Tibial nerve (tissue), 4 donors: ENCODE measurements around the gene RABEPK. TPM values are rescaled to one million over a fixed set of nuclear protein-coding genes. Genes with fewer than 3 reads are reported as not detected.
"Not testable (repeated sequence)": the region's sequence is repeated elsewhere in the genome, so short reads cannot be mapped to it uniquely, and the experiment has no call there.

Experiments
- DNase-seq, 2 donors: peaks; one replicate each; pipeline ENCODE4 v3.0.0-alpha.2; 2019; ENCODE audit warnings: low spot score in 2 of 2
- H3K27ac ChIP-seq, 4 donors: fragments of 200-600 bp; sonication (generic) in 3 of 4; one replicate each; pipeline ENCODE4 v1.5.1; 2017 to 2019; ENCODE audit warnings: mild to moderate bottlenecking in 1 of 4
- H3K27me3 ChIP-seq, 2 donors: fragments of 200-600 bp; sonication (generic) in 1 of 2; one replicate each; pipeline versions ENCODE4 v1.5.1 to v1.6.0; 2017 to 2019
- H3K36me3 ChIP-seq, 3 donors: fragments of 200-600 bp; sonication (generic); one replicate each; pipeline ENCODE4 v1.5.1; 2018 to 2019
- H3K4me1 ChIP-seq, 4 donors: fragments of 200-600 bp; sonication (generic) in 3 of 4; one replicate each; pipeline ENCODE4 v1.5.1; 2017 to 2019
- H3K4me3 ChIP-seq, 4 donors: fragments of 200-600 bp; sonication (generic) in 3 of 4; one replicate each; pipeline ENCODE4 v1.5.1; 2017 to 2019; ENCODE audit warnings: mild to moderate bottlenecking in 1 of 4, moderate library complexity in 1 of 4
- H3K9me3 ChIP-seq, 4 donors: fragments of 200-600 bp; sonication (generic) in 3 of 4; one replicate each; pipeline ENCODE4 v1.5.1; 2017 to 2019
- EP300 ChIP-seq, 2 donors: sonication (generic); formaldehyde crosslinking; IDR thresholded peaks; one replicate each; pipeline ENCODE4 v1.6.1; 2017; ENCODE audit warnings: antibody characterized with exemption in 2 of 2, mild to moderate bottlenecking in 1 of 2
- POLR2A ChIP-seq, 2 donors: fragments of 450-650 bp; IDR thresholded peaks; one replicate each; pipeline ENCODE4 v1.6.1; 2017; ENCODE audit warnings: antibody characterized with exemption in 2 of 2, mild to moderate bottlenecking in 2 of 2, moderate library complexity in 2 of 2
- WGBS, 2 donors: methylation state at CpG; one replicate each; pipeline ENCODE4 v1.1.5; 2018; 5-methylcytosine and 5-hydroxymethylcytosine counted together
- total RNA-seq, 4 donors: library from RNA; depleted of rRNA; stranded (reverse); fragments of >200 nt; gene quantifications; one replicate each; pipeline ENCODE4 v1.1.0, GENCODE V29; 2016
- TF ChIP-seq, protein P1 (sequence below), 5 experiments: fragments of 200-600 bp in 3 of 5; fragments of 450-650 bp in 2 of 5; sonication (generic) in 3 of 5; IDR thresholded peaks; one replicate each; pipeline ENCODE4 v1.5.1; 2016 to 2019; ENCODE audit warnings: antibody characterized with exemption in 5 of 5, mild to moderate bottlenecking in 3 of 5, moderate library complexity in 2 of 5

Gene RABEPK
- total RNA-seq, 4 donors from 2014 or later, result 10.7 to 25.5 (median 17.2) TPM

DNA sequence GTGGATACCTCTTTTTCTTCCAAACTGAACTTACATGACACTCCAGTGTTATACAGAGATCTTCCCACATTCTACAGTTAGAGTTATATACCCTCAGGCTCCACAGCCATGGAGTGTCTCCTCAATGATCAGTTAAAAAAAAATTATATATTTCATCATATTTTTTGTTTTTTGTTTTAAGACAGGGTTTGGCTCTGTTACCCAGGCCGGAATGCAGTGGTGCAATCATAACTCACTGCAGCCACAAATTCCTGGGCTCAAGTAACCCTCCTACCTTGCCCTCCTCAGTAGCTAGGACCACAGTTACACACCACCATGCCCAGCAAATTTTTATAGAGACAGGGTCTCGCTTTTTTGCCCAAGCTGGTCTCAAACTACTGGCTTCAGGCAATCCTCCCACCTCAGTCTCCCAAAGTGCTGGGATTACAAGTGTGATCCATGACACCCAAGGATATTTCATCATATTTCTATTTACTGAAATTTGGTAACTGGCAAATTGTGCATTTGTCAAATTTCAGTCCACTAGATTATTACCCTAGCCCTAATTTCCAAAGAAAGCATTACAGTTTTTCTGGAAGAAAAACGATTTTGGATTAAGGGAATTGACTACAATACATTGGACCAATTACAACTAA is 38.9 kb upstream of the RABEPK start:
- DNase-seq, result peak in 1 of 2 donors; percentile 33
- Histone ChIP-seq H3K4me1 (peaks cover 0 to 19% (median 4%) of the 10 kb centered on the region in 4 donors), H3K36me3 (peaks cover 0 to 28% (median 0%) of the 10 kb centered on the region in 3 donors), H3K27ac (peak overlapping the region in 2 of 4 donors; percentile 72), H3K9me3 (no peaks in the 10 kb centered on the region), H3K27me3 (no peaks in the 10 kb centered on the region), H3K4me3 (no peak overlapping the region)
- TF ChIP-seq POLR2A (IDR thresholded peaks at IDR 0.05) (no peak), EP300 (IDR thresholded peaks at IDR 0.05) (peak in 1 of 2 donors; percentile 53)
- WGBS, 2 donors, result 60 to 64% methylated on average over 3 of the region's 3 CpGs

DNA sequence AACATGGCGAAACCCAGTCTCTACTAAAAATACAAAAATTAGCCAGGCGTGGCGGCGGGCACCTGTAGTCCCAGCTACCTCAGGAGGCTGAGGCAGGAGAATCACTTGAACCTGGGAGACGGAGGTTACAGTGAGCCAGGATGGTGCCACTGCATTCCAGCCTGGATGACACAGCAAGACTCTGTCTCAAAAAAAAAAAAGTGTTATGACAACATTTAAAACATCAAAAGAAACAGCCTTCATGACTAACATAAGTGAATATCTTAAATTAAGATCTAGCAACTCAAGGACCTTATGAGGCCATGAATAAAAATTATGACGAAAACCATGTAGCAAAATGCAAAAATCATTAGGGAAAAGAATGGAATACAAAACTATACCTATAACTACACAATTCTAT is 37.5 kb upstream of the RABEPK start:
- WGBS, 2 donors, result 92 to 95% methylated on average over 6 of the region's 6 CpGs
- not testable (repeated sequence) for H3K27me3 ChIP-seq, DNase-seq, H3K9me3 ChIP-seq, H3K27ac ChIP-seq, H3K4me3 ChIP-seq
- H3K36me3 ChIP-seq, result peaks cover 0 to 24% (median 0%) of the 10 kb centered on the region in 3 donors
- H3K4me1 ChIP-seq, result peaks cover 0 to 24% (median 4%) of the 10 kb centered on the region in 4 donors

DNA sequence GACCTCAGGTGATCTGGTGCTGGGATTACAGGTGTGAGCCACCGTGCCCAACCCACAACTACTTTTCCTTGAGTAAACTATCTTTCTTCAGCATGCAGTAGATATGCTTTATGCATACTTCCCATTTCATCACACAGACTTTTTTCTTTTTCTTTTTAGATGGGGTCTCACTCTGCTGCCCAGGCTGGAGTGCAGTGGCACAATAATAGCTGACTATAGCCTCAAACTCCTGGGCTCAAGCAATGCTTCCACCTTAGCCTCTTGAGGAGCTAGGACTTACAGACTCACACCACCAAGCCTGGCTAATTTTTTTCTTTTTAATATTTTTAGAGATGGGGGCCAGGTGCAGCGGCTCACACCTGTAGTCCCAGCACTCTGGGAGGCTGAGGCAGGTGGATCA is 33.6 kb upstream of the RABEPK start:
- 93 to 97% methylated on average over 2 of the region's 2 CpGs for WGBS, 2 donors
- H3K27ac ChIP-seq, result no peak overlapping the region
- H3K27me3 ChIP-seq, result no peaks in the 10 kb centered on the region
- H3K36me3 ChIP-seq, result peaks cover 0 to 41% (median 3%) of the 10 kb centered on the region in 3 donors
- H3K9me3 ChIP-seq, result no peaks in the 10 kb centered on the region
- peaks cover 0 to 13% (median 0%) of the 10 kb centered on the region in 4 donors for H3K4me1 ChIP-seq
- DNase-seq, result no peak
- H3K4me3 ChIP-seq, result no peak overlapping the region
- no peak for TF ChIP-seq EP300 (IDR thresholded peaks at IDR 0.05)
- no peak for TF ChIP-seq POLR2A (IDR thresholded peaks at IDR 0.05)
- TF ChIP-seq, protein P1, sequence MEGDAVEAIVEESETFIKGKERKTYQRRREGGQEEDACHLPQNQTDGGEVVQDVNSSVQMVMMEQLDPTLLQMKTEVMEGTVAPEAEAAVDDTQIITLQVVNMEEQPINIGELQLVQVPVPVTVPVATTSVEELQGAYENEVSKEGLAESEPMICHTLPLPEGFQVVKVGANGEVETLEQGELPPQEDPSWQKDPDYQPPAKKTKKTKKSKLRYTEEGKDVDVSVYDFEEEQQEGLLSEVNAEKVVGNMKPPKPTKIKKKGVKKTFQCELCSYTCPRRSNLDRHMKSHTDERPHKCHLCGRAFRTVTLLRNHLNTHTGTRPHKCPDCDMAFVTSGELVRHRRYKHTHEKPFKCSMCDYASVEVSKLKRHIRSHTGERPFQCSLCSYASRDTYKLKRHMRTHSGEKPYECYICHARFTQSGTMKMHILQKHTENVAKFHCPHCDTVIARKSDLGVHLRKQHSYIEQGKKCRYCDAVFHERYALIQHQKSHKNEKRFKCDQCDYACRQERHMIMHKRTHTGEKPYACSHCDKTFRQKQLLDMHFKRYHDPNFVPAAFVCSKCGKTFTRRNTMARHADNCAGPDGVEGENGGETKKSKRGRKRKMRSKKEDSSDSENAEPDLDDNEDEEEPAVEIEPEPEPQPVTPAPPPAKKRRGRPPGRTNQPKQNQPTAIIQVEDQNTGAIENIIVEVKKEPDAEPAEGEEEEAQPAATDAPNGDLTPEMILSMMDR (IDR thresholded peaks at IDR 0.05), result no peak

DNA sequence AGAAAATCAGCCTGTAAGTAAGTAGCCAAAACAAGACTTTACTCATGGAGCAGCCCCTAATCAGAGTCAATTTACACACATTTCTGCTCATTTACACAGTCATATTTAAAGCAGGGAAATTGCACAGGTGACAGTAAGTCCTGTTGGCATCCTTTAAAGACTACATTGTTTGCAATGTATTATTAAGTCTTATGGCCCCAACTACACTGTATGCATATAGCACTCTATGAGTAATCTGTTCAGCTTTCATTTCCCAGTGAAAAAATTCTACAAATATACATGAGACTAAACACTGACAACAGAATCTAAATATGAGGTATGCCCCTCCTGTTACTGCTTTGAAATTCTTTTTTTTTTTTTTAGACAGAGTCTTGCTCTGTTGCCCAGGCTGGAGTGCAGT is 30.4 kb upstream of the RABEPK start:
- DNase-seq, result no peak
- Histone ChIP-seq H3K9me3 (no peaks in the 10 kb centered on the region), H3K4me1 (peaks cover 0 to 36% (median 10%) of the 10 kb centered on the region in 4 donors), H3K27ac (no peak overlapping the region), H3K36me3 (peaks cover 0 to 36% (median 3%) of the 10 kb centered on the region in 3 donors), H3K4me3 (no peak overlapping the region), H3K27me3 (no peaks in the 10 kb centered on the region)
- TF ChIP-seq EP300 (IDR thresholded peaks at IDR 0.05) (no peak), POLR2A (IDR thresholded peaks at IDR 0.05) (no peak)
- TF ChIP-seq, protein P1 (IDR thresholded peaks at IDR 0.05), result no peak

DNA sequence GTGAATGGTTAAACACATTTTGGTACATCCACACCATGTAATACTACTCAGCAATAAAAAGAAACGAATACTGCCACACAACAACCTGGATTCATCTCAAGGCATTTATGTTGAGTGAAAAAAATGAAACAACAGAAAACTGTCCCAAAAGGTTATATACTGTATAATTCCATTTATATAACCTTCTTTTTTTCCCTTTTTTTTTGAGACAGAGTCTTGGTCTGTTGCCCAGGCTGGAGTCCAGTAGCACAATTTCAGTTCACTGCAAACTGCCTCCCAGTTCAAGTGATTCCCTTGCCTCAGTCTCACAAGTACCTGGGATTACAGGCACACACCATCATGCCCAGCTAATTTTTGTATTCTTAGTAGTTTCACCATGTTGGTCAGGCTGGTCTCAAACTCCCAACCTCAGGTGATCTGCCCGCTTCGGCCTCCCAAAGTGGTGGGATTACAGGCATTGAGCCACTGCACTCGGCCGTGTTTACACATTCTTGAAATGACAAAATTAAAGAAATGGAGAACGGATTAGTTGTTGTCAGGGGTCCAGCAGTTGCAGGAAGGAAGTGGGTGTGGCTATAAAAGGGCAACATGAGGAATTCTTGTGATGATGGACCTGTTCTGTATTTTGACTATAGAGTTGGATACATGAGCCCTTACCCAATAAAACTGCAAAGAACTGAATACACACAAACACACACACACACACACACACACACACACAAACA is 28.1 kb upstream of the RABEPK start:
- Histone ChIP-seq H3K9me3 (no peaks in the 10 kb centered on the region), H3K4me1 (peaks cover 0 to 45% (median 10%) of the 10 kb centered on the region in 4 donors), H3K27me3 (no peaks in the 10 kb centered on the region), H3K27ac (peak overlapping the region in 1 of 4 donors; percentile 15), H3K4me3 (no peak overlapping the region), H3K36me3 (peaks cover 0 to 32% (median 3%) of the 10 kb centered on the region in 3 donors)
- DNase-seq, result no peak
- 40 to 48% methylated on average over 6 of the region's 6 CpGs for WGBS, 2 donors
- TF ChIP-seq, protein P1 (IDR thresholded peaks at IDR 0.05), result no peak
- TF ChIP-seq POLR2A (IDR thresholded peaks at IDR 0.05), result no peak
- TF ChIP-seq EP300 (IDR thresholded peaks at IDR 0.05), result no peak

DNA sequence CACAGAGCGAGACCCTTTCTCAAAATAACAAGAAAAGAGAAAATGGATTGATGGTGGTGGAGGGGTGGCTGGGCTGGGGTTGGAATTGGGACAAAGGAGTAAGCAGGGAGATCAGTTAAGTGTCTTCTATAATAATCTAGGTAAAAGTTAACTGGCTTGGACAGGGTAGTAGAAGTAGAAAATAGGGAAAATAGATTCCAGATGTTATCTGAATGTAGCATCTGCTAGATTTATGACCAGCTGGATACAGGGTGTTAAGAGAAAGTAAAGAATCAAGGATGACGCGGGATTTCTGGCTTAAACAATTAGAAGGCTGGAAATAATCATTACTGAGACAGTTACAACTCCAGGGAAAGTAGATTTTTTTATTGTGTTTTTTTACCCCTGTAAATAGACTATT is 23.7 kb upstream of the RABEPK start:
- Histone ChIP-seq H3K27ac (peak overlapping the region in 2 of 4 donors; percentile 56 to 76), H3K9me3 (no peaks in the 10 kb centered on the region), H3K4me3 (peak overlapping the region in 1 of 4 donors; percentile 31), H3K4me1 (peaks cover 0 to 56% (median 10%) of the 10 kb centered on the region in 4 donors), H3K36me3 (peaks cover 0 to 5% (median 0%) of the 10 kb centered on the region in 3 donors), H3K27me3 (no peaks in the 10 kb centered on the region)
- TF ChIP-seq, protein P1 (IDR thresholded peaks at IDR 0.05), result no peak
- TF ChIP-seq POLR2A (IDR thresholded peaks at IDR 0.05) (no peak), EP300 (IDR thresholded peaks at IDR 0.05) (no peak)
- 79 to 80% methylated on average over 3 of the region's 3 CpGs for WGBS, 2 donors
- DNase-seq, result no peak
